ENCODE measurements around the gene TGFB2.

The TGFB2 gene

GRCh38 chr1:218481116-218481775 is 136.1 kb downstream of the TGFB2 start:
- no peak for DNase-seq
- Histone ChIP-seq H3K36me3 (no peaks in the 10 kb centered on the region), H3K4me3 (ENCODE audit: low read depth, low read length) (no peak overlapping the region), H3K9me3 (no peaks in the 10 kb centered on the region), H3K4me1 (no peaks in the 10 kb centered on the region), H3K27me3 (no peaks in the 10 kb centered on the region)
- TF ChIP-seq, protein P1, sequence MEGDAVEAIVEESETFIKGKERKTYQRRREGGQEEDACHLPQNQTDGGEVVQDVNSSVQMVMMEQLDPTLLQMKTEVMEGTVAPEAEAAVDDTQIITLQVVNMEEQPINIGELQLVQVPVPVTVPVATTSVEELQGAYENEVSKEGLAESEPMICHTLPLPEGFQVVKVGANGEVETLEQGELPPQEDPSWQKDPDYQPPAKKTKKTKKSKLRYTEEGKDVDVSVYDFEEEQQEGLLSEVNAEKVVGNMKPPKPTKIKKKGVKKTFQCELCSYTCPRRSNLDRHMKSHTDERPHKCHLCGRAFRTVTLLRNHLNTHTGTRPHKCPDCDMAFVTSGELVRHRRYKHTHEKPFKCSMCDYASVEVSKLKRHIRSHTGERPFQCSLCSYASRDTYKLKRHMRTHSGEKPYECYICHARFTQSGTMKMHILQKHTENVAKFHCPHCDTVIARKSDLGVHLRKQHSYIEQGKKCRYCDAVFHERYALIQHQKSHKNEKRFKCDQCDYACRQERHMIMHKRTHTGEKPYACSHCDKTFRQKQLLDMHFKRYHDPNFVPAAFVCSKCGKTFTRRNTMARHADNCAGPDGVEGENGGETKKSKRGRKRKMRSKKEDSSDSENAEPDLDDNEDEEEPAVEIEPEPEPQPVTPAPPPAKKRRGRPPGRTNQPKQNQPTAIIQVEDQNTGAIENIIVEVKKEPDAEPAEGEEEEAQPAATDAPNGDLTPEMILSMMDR (IDR thresholded peaks at IDR 0.05; ENCODE audit: low read depth, low read length): no peak

GRCh38 chr1:218482683-218483082 is 137.5 kb downstream of the TGFB2 start:
- TF ChIP-seq, protein P1 (IDR thresholded peaks at IDR 0.05; ENCODE audit: low read depth, low read length): no peak
- Histone ChIP-seq H3K4me3 (ENCODE audit: low read depth, low read length) (no peak overlapping the region), H3K9me3 (no peaks in the 10 kb centered on the region), H3K4me1 (no peaks in the 10 kb centered on the region), H3K36me3 (no peaks in the 10 kb centered on the region), H3K27me3 (no peaks in the 10 kb centered on the region)
- no peak for DNase-seq

GRCh38 chr1:218485241-218485928 is 140.2 kb downstream of the TGFB2 start:
- TF ChIP-seq, protein P1 (IDR thresholded peaks at IDR 0.05; ENCODE audit: low read depth, low read length): no peak
- H3K9me3 ChIP-seq: no peaks in the 10 kb centered on the region
- H3K36me3 ChIP-seq: no peaks in the 10 kb centered on the region
- no peaks in the 10 kb centered on the region for H3K4me1 ChIP-seq
- H3K4me3 ChIP-seq (ENCODE audit: low read depth, low read length): no peak overlapping the region
- H3K27me3 ChIP-seq: no peaks in the 10 kb centered on the region
- no peak for DNase-seq

DNA sequence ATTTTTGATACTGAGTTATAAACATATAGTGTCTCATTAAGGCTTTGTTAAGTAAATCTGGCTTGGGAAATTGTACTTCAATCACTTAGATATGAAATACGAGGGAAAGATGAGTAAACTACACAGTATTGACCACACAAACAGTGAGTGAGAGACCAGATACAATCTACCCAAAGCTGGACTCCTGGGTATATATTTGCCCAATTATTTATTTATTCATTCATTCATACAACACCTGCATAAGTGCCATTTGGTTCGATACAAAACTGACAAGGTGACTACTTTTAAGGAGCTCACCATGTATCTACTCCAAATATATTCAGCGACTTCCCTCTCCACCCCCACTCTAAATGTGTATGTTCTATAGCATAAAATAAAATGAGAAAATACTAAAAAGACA is 143.4 kb downstream of the TGFB2 start:
- TF ChIP-seq, protein P1 (IDR thresholded peaks at IDR 0.05; ENCODE audit: low read depth, low read length): no peak
- no peak for DNase-seq
- H3K36me3 ChIP-seq: no peaks in the 10 kb centered on the region
- no peaks in the 10 kb centered on the region for H3K4me1 ChIP-seq
- no peaks in the 10 kb centered on the region for H3K27me3 ChIP-seq
- H3K9me3 ChIP-seq: no peaks in the 10 kb centered on the region
- H3K4me3 ChIP-seq (ENCODE audit: low read depth, low read length): no peak overlapping the region

DNA sequence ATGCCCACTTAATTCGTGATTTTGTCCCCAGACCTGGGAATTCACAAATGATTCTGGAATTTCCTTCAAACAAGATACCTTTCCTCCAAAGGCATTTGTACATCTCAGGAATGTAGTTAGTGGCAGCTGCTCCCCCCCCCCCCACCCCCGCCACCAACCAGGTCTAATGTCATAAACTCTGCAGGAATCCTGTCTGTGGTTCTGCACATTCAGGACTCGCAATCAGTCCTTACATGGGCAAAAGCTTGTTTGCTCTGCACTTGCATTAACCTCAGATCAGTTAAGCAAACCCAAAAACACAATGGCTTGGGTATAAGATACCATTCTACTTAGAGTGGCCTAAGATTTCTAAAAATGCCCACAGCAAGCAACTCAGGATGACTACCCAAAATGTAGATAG is 143.8 kb downstream of the TGFB2 start:
- no peaks in the 10 kb centered on the region for H3K4me1 ChIP-seq
- DNase-seq: no peak
- H3K36me3 ChIP-seq: no peaks in the 10 kb centered on the region
- no peak overlapping the region for H3K4me3 ChIP-seq (ENCODE audit: low read depth, low read length)
- H3K9me3 ChIP-seq: no peaks in the 10 kb centered on the region
- no peaks in the 10 kb centered on the region for H3K27me3 ChIP-seq
- TF ChIP-seq, protein P1 (IDR thresholded peaks at IDR 0.05; ENCODE audit: low read depth, low read length): no peak

- no peaks in the 10 kb centered on the region for H3K36me3 ChIP-seq
- no peaks in the 10 kb centered on the region for H3K27me3 ChIP-seq
- TF ChIP-seq, protein P1 (IDR thresholded peaks at IDR 0.05; ENCODE audit: low read depth, low read length): no peak
- H3K4me1 ChIP-seq: no peaks in the 10 kb centered on the region
- H3K4me3 ChIP-seq (ENCODE audit: low read depth, low read length): no peak overlapping the region
- no peak for DNase-seq
- H3K9me3 ChIP-seq: no peaks in the 10 kb centered on the region
Measured at GRCh38 chr1:218490406-218490922, 145.3 kb downstream of the TGFB2 start.
